ENCODE measurements around the gene HHATL.

- TF ChIP-seq CTCF (IDR thresholded peaks at IDR 0.05) (no peak), EP300 (IDR thresholded peaks at IDR 0.05) (no peak)
Observed at GRCh38 chr3:42698216-42698910, 4.2 kb downstream of the HHATL start.

Data from tibial nerve (tissue), 4 donors.